Frontal cortex (tissue), 4 donors: ENCODE results near the gene PLEKHA7. TPM values are rescaled to one million over a fixed set of nuclear protein-coding genes. Genes with fewer than 3 reads are reported as not detected.

Source experiments
- DNase-seq, 2 donors: peaks; one replicate each; pipeline ENCODE4 v3.0.0; 2012; ENCODE audit warnings: low spot score in 2 of 2
- FAIRE-seq: peaks from 2 replicates; lab custom pipeline; 2012; peaks lifted over from hg19 to GRCh38; lab: Jason Lieb, UNC
- total RNA-seq: library from RNA; depleted of rRNA; stranded (reverse); fragments of >200 nt; gene quantifications from one replicate; pipeline ENCODE4 v1.2.3, GENCODE V29; 2014
- donor health status: control.
- donor health status: control.
- donor health status: control.

The PLEKHA7 gene
- total RNA-seq, 1 donor from 2014 or later = 6.9 TPM

DNA sequence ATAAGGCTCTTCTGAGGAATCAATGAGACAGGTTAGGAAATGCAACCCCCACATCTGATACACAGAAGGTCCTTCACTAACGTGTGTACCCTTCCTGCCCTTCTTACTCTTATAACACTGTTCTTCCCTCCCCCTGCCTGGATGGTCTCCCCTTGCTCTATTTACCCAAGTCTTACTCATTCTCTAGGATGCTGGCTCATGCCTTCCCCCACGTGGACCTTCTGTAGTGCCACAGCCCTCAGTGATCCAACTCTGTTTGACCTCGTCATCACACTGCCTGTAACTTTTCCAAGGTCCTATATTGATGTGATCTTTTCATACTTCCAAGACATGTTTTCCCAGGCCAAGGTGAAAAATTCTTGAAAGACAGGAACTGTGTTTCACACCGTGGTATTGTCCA is 195.9 kb downstream of the PLEKHA7 start:
- FAIRE-seq (no peak), DNase-seq (no peak)

DNA sequence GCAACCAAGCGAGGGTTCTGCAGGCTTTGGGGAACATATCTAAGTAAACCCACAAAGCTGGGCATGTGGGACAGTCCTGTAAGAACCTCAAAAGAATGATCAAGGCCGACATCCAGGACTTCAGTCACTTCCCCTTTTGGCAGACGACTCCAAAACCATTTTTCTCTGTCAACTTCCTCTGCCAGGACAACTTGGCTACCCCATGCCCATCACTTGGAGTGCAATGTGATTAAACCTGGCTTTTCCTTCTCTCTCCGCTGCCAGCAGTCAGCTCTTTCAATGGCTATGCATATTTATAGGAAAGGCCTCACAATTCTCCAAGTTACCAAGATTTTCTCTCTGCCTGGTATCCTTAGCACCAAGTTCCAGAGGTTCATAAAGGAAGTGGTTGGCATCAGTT is 196.9 kb downstream of the PLEKHA7 start:
- FAIRE-seq (no peak), DNase-seq (no peak)

DNA sequence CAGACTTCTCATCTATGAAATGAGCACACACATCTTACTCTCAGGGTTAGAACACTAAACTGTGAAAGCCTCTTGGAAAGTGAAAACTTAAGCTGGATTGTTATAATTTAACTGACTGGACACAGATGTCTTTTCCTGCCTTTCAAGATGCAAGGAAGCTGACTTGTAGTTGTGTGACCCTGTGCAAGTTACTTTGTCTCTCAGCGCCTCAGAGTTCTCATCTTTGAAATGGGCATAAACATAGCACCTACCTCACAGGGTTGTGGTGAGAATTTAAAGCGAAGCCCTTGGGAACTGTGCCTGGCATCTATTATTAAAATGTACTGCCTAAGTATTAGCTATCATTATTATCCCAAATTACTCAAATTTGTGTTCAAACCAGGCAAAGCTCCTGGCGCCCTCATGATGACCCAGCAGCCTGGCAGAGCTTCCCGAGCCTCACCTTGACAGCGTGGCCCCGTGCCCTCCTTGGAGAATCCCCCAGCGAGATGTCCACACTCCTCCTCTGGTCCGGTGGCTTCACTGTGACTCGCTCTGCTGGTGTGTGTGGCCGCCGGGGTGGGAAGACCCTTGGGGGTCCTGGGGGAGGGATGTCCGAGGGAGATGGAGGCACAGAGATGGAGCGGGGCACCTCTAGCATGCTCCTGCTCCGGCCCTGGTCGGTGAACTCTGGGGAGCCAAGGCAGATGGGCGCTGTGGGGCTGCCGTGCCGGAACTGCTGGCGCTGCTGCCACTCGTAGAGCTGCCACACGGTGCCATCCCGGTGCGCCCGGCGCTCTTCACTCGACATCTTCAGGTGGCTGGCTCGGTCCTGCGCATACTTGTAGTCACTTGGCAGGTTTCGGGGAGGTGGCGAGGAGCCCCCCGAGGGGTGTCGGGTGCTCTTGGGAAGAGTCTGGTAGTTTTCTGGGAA is 197.6 kb downstream of the PLEKHA7 start:
- FAIRE-seq (no peak), DNase-seq (no peak)

DNA sequence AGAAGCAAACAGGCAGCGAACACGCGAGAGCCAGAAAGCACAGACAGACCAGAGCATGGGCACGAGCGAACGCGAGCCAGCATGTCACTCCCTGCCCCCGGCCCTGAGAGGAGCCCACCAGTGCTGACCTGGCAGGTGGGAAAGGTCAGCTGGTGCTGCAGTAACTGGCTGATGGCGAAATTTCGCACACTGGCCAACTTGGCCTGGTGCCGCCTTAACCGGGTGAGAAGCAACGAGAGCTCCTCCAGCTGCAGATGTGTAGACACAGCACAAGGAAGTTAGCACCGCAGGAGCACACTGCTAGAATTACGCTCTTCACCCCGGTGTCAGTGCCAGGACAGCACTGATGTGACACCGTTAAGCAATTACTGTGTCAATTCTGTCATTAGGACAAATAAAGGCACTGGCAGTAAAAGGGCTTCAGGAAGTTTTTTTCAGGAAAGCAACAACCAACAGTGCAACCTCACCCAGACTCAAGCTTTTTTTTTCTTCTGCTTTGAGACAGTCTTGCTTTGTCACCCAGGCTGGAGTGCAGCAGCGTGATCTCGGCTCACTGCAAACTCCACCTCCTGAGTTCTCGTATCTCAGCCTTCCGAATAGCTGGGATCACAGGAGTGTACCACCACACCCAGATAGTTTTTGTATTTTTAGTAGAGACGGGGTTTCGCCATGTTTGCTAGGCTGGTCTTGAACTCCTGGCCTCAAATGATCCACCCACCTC is 199.0 kb downstream of the PLEKHA7 start:
- no peak for FAIRE-seq
- DNase-seq = peak in 1 of 2 donors; percentile 20

DNA sequence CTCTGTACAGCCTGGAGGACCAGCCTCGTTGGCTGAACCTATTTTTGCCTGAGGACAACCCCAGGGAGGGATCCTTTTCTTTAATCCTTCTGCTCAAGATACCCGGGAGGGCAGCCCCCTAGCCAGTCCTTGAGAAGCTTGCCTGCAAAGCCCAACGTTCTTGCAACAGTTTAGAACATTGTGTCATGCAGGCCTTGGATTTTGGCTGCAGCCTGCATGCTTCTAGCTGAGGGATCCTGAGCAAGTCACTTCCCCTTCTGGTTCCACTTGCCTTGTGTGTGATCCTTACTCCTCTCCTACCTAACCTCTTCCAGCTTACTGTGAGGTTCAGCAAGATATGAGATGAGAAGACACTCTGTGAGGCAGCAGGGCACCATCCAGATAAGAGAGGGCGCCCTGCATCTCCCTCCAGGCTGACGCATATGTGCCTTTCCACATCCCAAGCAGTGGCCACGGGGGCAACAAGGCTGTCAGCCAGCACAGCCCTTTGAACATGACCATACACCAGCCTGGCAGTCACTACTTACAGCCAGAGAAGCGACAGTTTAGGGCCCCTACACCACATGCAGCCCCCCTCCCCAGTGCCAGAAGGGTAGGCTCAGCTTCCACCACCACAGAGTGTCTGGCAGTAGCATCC is 199.7 kb downstream of the PLEKHA7 start:
- DNase-seq (no peak), FAIRE-seq (no peak)

DNA sequence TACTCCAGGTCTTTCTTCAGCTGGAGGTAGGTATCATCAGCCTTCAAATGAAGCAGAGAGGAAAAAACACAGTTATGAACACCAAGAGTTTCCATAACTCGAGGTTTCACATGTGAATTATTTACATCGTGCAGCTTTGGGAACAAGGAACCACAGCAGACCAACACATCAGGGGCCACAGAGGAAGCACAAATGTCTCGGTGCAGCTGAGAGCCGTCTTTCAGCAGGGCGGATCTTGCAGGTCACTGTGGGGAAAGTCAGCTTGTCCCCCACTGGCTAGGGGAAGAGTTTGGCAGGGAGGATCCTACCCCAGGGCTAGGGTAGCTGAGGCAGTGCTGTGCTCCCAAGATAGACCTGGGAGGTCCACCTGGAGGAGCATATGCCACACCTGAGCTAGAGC is 201.1 kb downstream of the PLEKHA7 start:
- no peak for DNase-seq
- no peak for FAIRE-seq

DNA sequence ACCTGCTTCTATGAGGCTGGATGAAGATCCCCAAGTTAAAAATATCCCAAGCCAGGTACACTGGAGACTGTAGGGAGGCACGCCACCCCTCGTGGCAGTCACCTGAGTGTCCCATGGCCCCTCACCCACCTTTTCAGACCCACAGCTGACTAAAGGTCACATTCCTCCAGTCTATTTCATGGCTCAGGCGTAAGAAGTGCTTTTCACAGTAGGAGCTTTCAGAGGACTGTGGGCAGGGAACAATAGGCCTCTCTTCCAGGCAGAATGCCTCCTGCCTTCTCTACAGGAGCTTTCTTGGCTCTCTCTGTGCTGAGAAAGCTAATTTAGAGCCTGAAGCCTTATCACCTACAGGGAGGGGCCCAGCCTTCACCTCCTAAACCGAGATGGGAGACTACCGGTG is 201.9 kb downstream of the PLEKHA7 start:
- DNase-seq (no peak), FAIRE-seq (no peak)

DNA sequence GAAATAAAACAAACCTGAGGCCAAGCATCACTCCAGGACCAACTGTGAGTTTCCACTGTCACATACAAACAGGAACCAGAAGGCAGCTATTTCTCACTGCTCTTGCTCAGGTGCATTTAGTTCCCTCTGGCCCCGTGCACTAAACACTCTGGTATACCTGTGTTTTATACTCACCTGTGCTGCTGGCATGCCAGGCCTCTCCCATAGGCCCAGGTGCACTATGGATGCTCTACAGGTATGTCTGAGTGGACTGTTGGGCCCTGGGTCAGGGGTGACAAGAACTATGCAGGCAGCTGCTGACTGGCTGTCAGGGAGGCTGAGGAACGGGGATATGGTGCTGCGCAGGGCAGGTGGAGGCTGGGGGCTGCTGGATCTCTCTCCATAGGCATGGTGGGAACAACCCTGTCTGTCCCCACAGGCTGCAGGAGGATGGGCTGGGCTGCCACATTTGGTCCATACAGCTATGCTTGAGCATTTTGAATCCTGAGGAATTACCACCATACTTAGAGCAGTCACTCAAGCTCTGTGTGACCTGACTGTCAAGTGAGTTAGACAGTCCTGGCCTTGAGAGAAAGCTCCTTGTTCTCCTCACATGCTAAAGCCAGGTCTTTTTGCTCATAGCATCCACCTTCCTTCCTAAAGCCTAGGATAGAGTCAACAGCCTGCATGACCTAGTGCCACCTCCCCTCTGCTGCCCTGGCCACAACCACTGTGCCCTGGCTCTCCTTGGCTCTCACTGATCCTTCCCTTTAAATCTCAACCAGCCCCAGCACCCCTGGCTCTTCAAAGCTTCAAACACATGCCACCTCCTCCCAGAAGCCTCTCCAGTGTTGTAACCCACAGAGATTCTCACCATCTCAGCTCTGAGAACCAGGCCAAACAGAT is 202.8 kb downstream of the PLEKHA7 start:
- FAIRE-seq (no peak), DNase-seq (no peak)

DNA sequence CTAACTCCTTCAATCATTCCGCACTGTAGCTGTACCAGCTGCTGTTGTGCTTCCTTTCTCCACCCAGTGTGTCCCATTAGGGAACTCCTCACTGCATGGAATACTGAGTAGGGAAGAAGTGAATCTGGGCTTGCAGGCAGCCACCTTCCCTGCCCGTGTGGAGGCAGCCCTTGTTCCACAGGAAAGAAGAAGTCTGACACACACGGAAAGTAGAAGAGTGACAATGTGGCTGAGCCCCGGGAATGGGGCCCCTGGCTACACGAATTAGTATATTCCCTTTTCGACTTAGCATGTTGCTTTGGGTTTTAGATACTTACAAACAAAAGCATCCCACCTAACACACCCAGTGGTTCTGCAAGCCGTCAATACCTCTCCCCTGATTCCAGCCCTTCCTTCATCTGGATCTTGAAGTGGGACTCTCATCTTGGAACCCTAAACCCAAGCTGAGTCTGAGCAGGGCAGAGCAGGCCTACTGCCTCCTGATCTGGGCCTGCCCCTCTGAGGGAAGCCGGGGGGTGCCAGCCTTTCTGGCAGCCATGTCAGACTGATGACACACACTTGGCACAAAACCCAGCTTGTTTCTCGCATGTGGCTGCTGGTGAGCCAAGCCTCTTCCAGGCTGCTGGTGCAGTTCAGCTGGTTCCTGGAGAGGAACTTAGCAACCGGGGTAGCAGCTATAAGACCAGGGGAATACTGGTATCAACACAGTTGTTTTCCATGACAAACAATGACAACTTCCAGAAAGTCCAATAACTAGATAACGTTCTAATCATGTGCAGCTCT is 204.1 kb downstream of the PLEKHA7 start:
- DNase-seq = peak; percentile 28 to 46
- no peak for FAIRE-seq

DNA sequence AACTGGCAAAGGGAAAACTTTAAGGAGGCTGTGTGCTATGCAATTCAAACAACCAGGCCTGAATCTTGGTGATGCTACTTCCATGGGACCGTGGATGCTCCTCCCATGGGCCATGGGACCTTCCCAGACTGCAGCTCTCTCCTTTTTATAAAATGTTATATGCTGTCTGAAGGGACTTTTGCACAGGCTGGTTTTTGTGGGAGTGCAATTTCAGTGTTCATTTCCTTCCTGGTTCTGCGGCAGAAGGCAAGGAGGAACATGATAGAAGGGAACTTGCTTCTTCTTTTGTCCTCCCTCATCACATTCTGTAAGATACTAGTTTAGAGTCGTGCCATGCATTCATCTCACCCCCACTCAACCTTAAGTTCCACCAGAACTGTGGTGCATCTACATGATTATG is 206.9 kb downstream of the PLEKHA7 start:
- FAIRE-seq (no peak), DNase-seq (no peak)

DNA sequence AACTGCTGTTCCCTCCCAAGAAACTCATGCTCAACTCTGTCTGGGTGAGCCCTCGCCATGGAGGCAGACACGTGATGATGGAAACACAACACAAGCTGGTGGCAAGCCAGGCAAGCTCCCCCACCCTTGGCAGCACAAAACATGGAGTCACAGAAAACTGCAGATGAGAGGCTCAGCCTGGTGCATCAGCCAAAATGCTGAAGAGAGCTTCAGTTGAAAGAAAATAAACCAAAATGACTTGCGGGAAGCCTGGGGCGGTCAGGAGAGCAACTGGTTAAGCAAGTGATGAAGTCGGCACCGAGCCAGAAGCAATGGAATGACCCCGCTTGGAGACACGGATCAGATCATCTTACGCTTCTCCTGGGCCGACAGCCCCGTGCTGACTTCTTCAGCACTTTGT is 207.4 kb downstream of the PLEKHA7 start:
- DNase-seq (no peak), FAIRE-seq (no peak)

DNA sequence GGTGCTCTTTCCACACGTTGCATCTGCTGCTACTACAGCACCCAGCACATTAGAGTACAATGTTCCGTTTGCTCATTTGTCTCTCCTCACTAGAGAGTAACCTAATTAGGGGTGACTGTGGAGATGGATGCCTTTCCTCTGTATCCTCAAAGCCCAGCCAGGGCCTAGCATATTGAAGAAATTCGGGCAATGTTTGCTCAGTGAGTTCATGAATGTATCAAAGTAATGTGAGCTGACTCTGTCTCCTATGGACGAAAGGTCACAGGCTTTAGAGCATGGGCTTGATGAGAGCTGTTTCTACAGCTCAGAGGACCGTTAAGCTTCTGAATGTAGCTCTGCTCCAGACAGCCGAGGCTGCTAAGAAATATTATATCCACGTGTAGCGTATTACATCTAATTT is 208.3 kb downstream of the PLEKHA7 start:
- DNase-seq (no peak), FAIRE-seq (no peak)

DNA sequence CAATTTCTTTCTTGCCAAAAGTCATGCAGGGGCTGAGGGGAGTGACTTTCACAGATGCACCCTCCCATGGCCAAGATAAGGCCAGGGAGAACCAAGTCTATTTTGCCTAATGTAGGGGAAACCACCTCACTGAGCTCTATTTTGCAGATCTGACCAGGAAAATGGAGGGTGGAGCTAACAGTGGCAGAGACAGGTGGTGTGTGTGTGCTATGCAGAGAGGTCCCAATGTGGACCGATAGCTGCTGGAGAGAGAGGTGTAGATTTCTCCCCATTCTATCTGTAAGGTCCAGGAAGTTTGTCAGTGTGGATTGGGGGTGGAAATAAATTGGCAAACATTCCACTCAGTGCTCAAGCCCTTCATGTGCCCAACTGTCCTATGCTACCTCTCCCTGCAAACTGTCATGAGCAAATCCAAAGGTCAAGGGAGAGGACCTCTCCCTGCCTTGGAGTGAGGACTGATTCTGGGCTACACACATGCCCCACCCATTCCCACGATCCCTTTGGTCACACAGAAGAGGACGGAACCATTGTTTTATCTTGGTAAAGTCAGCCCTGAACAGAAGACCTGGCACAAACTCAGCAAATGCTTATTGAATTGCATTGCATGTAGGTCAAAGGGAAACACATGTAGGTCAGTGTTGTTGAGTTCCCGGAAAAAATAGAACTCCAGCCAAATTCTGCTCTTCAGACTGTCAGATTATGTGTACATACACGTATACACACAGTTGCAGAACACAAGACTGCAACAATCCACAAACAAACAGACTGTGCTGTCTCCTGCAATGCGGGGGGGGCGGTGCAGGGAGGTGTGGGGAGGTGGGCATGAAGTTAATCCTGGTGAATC is 209.9 kb downstream of the PLEKHA7 start:
- DNase-seq (no peak), FAIRE-seq (no peak)

DNA sequence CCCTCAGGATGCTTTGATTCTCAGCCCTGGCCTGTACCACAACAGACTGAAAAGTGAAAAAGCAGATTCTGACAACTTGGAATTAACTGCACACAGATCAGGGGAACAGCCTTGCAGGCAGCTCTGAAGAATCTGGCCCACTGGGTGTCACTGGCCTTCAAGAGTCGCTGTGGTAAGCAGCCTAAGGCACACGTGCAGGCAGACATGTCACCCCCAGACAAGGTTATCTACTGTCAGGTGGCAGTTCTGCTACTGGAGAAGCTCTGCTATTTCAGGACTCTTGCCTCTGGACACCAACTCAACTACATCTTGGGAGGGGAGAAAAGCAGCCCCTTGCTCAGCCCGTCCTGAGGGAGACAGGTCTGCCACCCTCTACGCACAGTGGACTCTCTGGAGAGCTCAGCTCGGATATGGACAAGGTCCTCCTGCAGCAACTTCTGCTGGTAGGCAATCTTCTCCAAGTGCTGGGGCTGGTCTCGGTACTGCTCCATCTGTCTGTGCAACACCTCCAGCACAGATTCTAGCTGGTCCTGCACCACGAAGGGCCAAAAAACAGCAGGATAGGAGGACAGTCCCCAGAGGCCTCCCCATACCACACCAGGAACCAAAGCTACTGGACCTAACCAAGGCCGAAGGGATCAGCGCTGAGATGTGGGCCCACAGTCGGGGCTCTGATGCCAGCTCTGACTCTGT is 212.8 kb downstream of the PLEKHA7 start:
- DNase-seq = no peak

DNA sequence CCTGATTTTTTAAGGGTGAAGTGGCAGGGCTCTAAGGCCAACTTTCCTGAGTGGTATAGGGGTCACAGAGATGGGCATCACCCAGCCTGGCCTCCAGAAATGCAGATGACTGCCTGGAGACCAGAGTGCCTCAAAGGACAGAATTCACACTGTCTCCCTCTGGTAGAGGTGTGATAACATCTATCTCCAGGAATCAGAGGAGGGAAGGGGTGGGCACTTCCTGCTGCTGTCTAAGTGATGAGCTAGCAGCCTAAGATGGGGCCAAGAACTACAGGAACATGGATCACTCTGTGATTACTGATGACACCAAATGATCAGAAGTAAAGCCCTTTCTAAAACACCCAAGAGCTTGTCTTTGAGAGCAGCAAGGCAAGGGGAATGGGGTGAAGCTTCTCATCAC is 213.8 kb downstream of the PLEKHA7 start:
- DNase-seq (no peak), FAIRE-seq (no peak)

More for the DNA sequence above, 212.8 kb downstream of the PLEKHA7 start:
- no peak for FAIRE-seq

DNA sequence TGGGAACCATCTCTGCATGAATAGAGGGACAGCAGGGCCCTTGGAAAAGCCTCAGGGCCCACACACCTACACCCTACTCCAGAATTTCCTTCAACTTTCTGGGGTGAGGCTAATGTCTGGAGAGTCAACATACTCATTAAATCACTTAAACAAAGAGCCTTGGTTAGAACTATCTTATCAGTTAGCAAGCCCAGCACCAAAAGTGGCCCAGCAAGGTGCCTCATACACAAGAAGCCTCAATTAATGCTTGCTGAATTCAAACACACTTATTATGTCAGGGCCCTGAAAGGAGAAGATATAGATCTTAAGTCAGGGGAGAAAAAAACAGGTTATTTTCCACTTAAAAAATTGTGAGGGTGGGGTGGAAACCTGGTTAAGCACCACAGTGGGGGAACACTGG is 214.3 kb downstream of the PLEKHA7 start:
- DNase-seq = no peak
- no peak for FAIRE-seq

DNA sequence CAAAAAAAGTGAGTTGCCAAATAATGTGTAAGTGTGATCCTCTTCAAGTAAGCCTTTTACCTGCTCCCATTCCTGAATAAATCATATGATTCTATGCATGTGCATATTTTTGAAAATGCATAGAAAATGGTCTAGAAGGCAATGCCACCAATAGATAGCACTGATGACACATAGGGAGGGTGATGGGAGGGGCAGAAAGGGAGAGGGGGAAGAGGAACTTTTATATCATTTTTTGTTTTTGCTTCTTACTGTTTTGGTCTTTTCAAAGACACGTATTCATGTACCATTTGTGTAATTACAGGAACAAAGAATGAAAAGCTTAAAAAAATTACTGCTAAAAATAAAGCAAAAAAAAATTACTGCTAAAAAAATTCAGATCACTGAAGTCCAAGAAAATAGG is 215.0 kb downstream of the PLEKHA7 start:
- FAIRE-seq = no peak
- DNase-seq = no peak

DNA sequence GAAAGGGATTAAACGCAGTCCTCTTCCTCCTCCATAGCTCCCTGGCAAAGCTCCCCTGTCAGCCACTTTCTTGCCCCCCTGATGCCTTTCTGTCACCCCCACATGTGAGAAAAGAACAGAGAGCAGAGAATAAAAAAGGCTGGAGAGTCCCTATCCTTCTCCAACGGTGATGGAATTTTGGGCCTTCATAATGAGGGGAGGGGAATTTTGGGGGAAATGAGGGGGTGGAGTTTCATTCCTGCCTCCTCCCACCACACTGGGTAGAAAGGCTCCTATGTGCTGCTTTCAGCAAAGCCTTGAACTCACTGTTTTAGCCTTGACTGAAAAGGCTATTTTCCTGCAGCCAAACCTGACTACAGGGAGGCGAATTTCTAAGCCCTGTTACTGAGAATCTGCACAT is 216.4 kb downstream of the PLEKHA7 start:
- DNase-seq (no peak), FAIRE-seq (no peak)
